CD4-positive, alpha-beta T cell treated with Interferon gamma for 1 hour (primary cell): ENCODE measurements around the gene OIT3.
"Not testable (repeated sequence)": the region's sequence is repeated elsewhere in the genome, so short reads cannot be mapped to it uniquely, and the experiment has no call there.

ENCODE experiments used
- DNase-seq: peaks from one replicate; pipeline ENCODE4 v3.0.0-alpha.2; 2020

Gene OIT3

GRCh38 chr10:72893136-72893798 is at the start of gene OIT3:
OIT3 (plus strand) TSS chr10:72893739; CDS start chr10:72893799, 60 bp downstream.
- DNase-seq = no peak

- no peak for DNase-seq
Observed at GRCh38 chr10:72846238-72846637, 47.3 kb upstream of the OIT3 start.

GRCh38 chr10:72847681-72848080 is 45.9 kb upstream of the OIT3 start:
- peak; percentile 1 for DNase-seq

GRCh38 chr10:72850861-72851260 is 42.7 kb upstream of the OIT3 start:
- no peak for DNase-seq

- no peak for DNase-seq
Observed at GRCh38 chr10:72851509-72851908, 42.0 kb upstream of the OIT3 start.

- no peak for DNase-seq
Observed at GRCh38 chr10:72852508-72852907, 41.0 kb upstream of the OIT3 start.

GRCh38 chr10:72855129-72855528 is 38.4 kb upstream of the OIT3 start:
- no peak for DNase-seq

GRCh38 chr10:72855790-72856189 is 37.7 kb upstream of the OIT3 start:
- DNase-seq = no peak

GRCh38 chr10:72858067-72858466 is 35.5 kb upstream of the OIT3 start:
- DNase-seq = no peak

GRCh38 chr10:72862957-72863356 is 30.6 kb upstream of the OIT3 start:
- no peak for DNase-seq

GRCh38 chr10:72875250-72876055 is 18.1 kb upstream of the OIT3 start:
- DNase-seq = no peak

GRCh38 chr10:72879245-72879644 is 14.3 kb upstream of the OIT3 start:
- no peak for DNase-seq

- DNase-seq = no peak
Observed at GRCh38 chr10:72881291-72881690, 12.2 kb upstream of the OIT3 start.

GRCh38 chr10:72883861-72884260 is 9.7 kb upstream of the OIT3 start:
- no peak for DNase-seq

GRCh38 chr10:72885953-72886352 is 7.6 kb upstream of the OIT3 start:
- no peak for DNase-seq

- DNase-seq = no peak
Observed at GRCh38 chr10:72886621-72887020, 6.9 kb upstream of the OIT3 start.

GRCh38 chr10:72887043-72887442 is 6.5 kb upstream of the OIT3 start:
- no peak for DNase-seq

- DNase-seq = no peak
Observed at GRCh38 chr10:72888151-72888638, 5.3 kb upstream of the OIT3 start.

GRCh38 chr10:72889391-72889831 is 4.1 kb upstream of the OIT3 start:
- no peak for DNase-seq

GRCh38 chr10:72890086-72890485 is 3.5 kb upstream of the OIT3 start:
- no peak for DNase-seq

- no peak for DNase-seq
Observed at GRCh38 chr10:72895236-72895850, 1.8 kb downstream of the OIT3 start.

- no peak for DNase-seq
Observed at GRCh38 chr10:72898616-72899015, 5.1 kb downstream of the OIT3 start.

GRCh38 chr10:72899545-72899944 is 6.0 kb downstream of the OIT3 start:
- no peak for DNase-seq

GRCh38 chr10:72903941-72904446 is 10.5 kb downstream of the OIT3 start:
- DNase-seq = not testable (repeated sequence)
